ENCODE results near the gene KRTCAP3. TPM values are rescaled to one million over a fixed set of nuclear protein-coding genes. Genes with fewer than 3 reads are reported as not detected.
A peak's percentile ranks its signal among the peaks of the same experiment; 100 is the strongest.

Gene KRTCAP3
- total RNA-seq (2014; rRNA removed; shearing (Covaris generic)), result 1.9 and 10.9 TPM in 2 replicates
- 6.9 and 8.3 TPM in 2 replicates for total RNA-seq (2022)
- percentile 42 among the genes with signal in this experiment for Bru-seq, nascent RNA
- percentile 47 among the genes with signal in this experiment for BruChase-seq, experiment 1, labeled RNA remaining after a 6-hour chase
- BruChase-seq, experiment 2, labeled RNA remaining after a 2-hour chase, result percentile 47 among the genes with signal in this experiment
- long read RNA-seq, result 0 reads

- Histone ChIP-seq H4K20me1 (ENCODE audit: insufficient read depth, low read length) (no peaks in the 10 kb centered on the region), H3K4me3 (ENCODE audit: low read depth, low read length, poor library complexity, severe bottlenecking) (no peak within 1 kb of the TSS), H2AFZ (ENCODE audit: low read length) (no peak within 1 kb of the TSS), H3K4me1 (ENCODE audit: insufficient read depth, low read length, poor library complexity, severe bottlenecking) (no peaks in the 10 kb centered on the region), H3K9me3 (ENCODE audit: low read length) (no peaks in the 10 kb centered on the region), H3K4me2 (ENCODE audit: low read length) (peak within 1 kb of the TSS; percentile 8; the same call in 1 of the 2 replicates), H3K36me3 (ENCODE audit: insufficient read depth, low read length) (peaks cover 53% of the 10 kb centered on the region), H3K9me2 (ENCODE audit: insufficient read depth, low read length) (no peaks in the 10 kb centered on the region), H3K27ac (ENCODE audit: low read depth, low read length, poor library complexity, severe bottlenecking) (no peak within 1 kb of the TSS), H3K79me2 (ENCODE audit: insufficient read depth, low read depth, low read length) (no peaks in the 10 kb centered on the region)
- ChIA-PET CTCF (ENCODE audit: unreplicated experiment) (no interaction called here), POLR2A (no interaction called here)
- TF ChIP-seq EZH2phosphoT487 (IDR thresholded peaks at IDR 0.05; ENCODE audit: borderline replicate concordance, low read depth, low read length) (no peak), CTCF (conservative IDR thresholded peaks at IDR 0.05; ENCODE audit: low read length) (peak; percentile 32; the same call in 1 of the 2 replicates)
- peak; percentile 17 for DNase-seq (ENCODE audit: low spot score)
- intact Hi-C loops (cut with micrococcal nuclease; ENCODE audit: unreplicated experiment), result no loop called here
- BruUV-seq (replicated peaks), result no TSS peak
These were observed at the start of gene KRTCAP3 for GRCh38 chr2:27441958-27442919. Gene KRTCAP3, plus strand, starts transcription at chr2:27442381. Its CDS starts 32 bp downstream, at chr2:27442413.

GRCh38 chr2:27393225-27393624 is 49.0 kb upstream of the KRTCAP3 start:
- no peak for DNase-seq (ENCODE audit: low spot score)
- no peak overlapping the region for H3K4me3 ChIP-seq (ENCODE audit: low read depth, low read length, poor library complexity, severe bottlenecking)
- no peak overlapping the region for H3K4me2 ChIP-seq (ENCODE audit: low read length)
- intact Hi-C loops (cut with micrococcal nuclease; ENCODE audit: unreplicated experiment), result no loop called here
- ChIA-PET POLR2A (no interaction called here), CTCF (ENCODE audit: unreplicated experiment) (no interaction called here)
- no peak for TF ChIP-seq CTCF (conservative IDR thresholded peaks at IDR 0.05; ENCODE audit: low read length)
- no peak for TF ChIP-seq EZH2phosphoT487 (IDR thresholded peaks at IDR 0.05; ENCODE audit: borderline replicate concordance, low read depth, low read length)
- BruUV-seq (replicated peaks), result no TSS peak
- no peaks in the 10 kb centered on the region for H3K9me3 ChIP-seq (ENCODE audit: low read length)
- H3K4me1 ChIP-seq (ENCODE audit: insufficient read depth, low read length, poor library complexity, severe bottlenecking), result no peaks in the 10 kb centered on the region
- H2AFZ ChIP-seq (ENCODE audit: low read length), result no peak overlapping the region
- no peaks in the 10 kb centered on the region for H3K9me2 ChIP-seq (ENCODE audit: insufficient read depth, low read length)
- H3K79me2 ChIP-seq (ENCODE audit: insufficient read depth, low read depth, low read length), result peaks cover 100% of the 10 kb centered on the region
- peaks cover 5% of the 10 kb centered on the region; the same call in 1 of the 2 replicates for H4K20me1 ChIP-seq (ENCODE audit: insufficient read depth, low read length)
- no peak overlapping the region for H3K27ac ChIP-seq (ENCODE audit: low read depth, low read length, poor library complexity, severe bottlenecking)
- peaks cover 67% of the 10 kb centered on the region for H3K36me3 ChIP-seq (ENCODE audit: insufficient read depth, low read length)

All from OCI-LY7 (cell line).